ENCODE results near the gene DIP2A.

DIP2A gene

GRCh38 chr21:46618738-46619379 lies 160.2 kb downstream of the DIP2A start:
- no peak for DNase-seq (ENCODE audit: low read depth in 2 of 2)

All from fibroblast of skin of left quadriceps (primary cell).